ENCODE data around the gene DGKI. TPM values are rescaled to one million over a fixed set of nuclear protein-coding genes. Genes with fewer than 3 reads are reported as not detected.

The DGKI gene
- total RNA-seq, 4 donors from 2014 or later, result 0.42 to 6.2 (median 2.0) TPM

DNA sequence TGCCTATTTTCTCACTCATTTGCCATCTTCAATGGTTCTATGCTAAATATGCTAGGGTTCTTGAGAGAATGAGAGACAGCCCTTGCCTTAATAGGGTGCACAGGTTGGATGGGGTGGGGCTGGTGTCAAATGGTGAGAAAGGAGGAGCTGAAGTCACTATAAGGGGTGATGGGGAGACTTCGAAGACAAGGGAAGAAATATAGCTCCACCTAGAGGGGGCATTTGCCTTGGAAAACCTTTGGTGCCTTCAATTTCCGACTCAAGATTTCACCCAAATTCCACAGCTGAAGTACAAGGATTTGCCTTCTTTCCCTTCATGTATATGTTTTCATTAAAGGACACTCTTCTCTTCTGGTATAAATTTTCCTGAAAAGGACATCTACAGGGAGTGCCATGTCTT is 508.9 kb downstream of the DGKI start:
- Histone ChIP-seq H3K27ac (no peak overlapping the region), H3K36me3 (no peaks in the 10 kb centered on the region), H3K27me3 (no peaks in the 10 kb centered on the region), H3K4me3 (no peak overlapping the region), H3K9me3 (no peaks in the 10 kb centered on the region), H3K4me1 (peaks cover 3% of the 10 kb centered on the region)
- whole genome bisulfite sequencing, result 71% methylated on average over 2 of the region's 2 CpGs
- DNase-seq (ENCODE audit: low spot score in 2 of 2), result no peak
- TF ChIP-seq POLR2AphosphoS5 (IDR thresholded peaks at IDR 0.05), result no peak
- TF ChIP-seq, protein P1, sequence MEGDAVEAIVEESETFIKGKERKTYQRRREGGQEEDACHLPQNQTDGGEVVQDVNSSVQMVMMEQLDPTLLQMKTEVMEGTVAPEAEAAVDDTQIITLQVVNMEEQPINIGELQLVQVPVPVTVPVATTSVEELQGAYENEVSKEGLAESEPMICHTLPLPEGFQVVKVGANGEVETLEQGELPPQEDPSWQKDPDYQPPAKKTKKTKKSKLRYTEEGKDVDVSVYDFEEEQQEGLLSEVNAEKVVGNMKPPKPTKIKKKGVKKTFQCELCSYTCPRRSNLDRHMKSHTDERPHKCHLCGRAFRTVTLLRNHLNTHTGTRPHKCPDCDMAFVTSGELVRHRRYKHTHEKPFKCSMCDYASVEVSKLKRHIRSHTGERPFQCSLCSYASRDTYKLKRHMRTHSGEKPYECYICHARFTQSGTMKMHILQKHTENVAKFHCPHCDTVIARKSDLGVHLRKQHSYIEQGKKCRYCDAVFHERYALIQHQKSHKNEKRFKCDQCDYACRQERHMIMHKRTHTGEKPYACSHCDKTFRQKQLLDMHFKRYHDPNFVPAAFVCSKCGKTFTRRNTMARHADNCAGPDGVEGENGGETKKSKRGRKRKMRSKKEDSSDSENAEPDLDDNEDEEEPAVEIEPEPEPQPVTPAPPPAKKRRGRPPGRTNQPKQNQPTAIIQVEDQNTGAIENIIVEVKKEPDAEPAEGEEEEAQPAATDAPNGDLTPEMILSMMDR (IDR thresholded peaks at IDR 0.05), result no peak
- TF ChIP-seq POLR2A (IDR thresholded peaks at IDR 0.05), result no peak
- TF ChIP-seq EP300 (IDR thresholded peaks at IDR 0.05), result no peak

DNA sequence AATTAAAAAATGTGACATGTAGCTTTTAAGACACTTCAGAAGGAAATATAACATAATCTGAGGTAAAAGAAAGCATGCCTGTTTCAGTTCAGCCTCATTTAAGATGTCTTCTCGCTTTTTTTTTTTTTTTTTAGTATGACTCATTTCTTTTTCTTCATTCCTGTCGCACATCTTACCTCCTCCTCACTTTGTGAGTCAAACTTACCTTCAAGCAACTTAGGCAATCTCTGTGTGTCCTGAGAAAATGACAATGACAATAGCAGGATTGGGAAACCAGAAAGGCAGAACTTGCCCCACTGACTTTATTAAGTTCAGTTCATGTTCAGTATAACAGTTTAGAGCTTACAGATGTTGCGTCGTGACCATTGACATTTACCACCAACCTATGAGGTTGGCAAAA is 511.0 kb downstream of the DGKI start:
- H3K9me3 ChIP-seq, result no peaks in the 10 kb centered on the region
- H3K4me1 ChIP-seq, result peaks cover 4% of the 10 kb centered on the region
- TF ChIP-seq POLR2AphosphoS5 (IDR thresholded peaks at IDR 0.05), result no peak
- TF ChIP-seq EP300 (IDR thresholded peaks at IDR 0.05), result no peak
- TF ChIP-seq, protein P1 (IDR thresholded peaks at IDR 0.05), result no peak
- TF ChIP-seq POLR2A (IDR thresholded peaks at IDR 0.05), result no peak
- no peak overlapping the region for H3K4me3 ChIP-seq
- no peak overlapping the region for H3K27ac ChIP-seq
- no peaks in the 10 kb centered on the region for H3K27me3 ChIP-seq
- no peak for DNase-seq (ENCODE audit: low spot score in 2 of 2)
- WGBS, result 72% methylated on average over 4 of the region's 4 CpGs
- H3K36me3 ChIP-seq, result no peaks in the 10 kb centered on the region

DNA sequence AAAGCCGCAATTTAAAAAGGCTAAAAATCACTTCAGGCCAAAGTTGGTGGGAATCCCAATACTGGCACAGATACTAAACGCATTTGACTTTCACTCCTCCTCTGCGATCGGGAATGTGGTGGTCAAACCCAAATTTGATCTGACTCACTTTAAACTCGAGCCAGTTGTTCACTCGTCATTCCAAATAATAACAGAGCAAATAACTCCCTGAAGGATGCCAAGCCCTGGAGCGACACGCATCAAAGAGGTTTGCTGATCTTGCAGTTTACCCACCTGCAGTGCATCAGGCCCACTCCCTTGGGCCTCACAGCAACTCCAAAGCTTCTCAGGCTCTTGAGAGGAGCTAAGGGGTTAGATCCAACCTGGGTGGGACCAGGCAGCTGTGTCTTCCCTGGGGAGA is 515.4 kb downstream of the DGKI start:
- no peak for TF ChIP-seq POLR2AphosphoS5 (IDR thresholded peaks at IDR 0.05)
- no peak for TF ChIP-seq POLR2A (IDR thresholded peaks at IDR 0.05)
- no peak for TF ChIP-seq EP300 (IDR thresholded peaks at IDR 0.05)
- TF ChIP-seq, protein P1 (IDR thresholded peaks at IDR 0.05), result no peak
- Histone ChIP-seq H3K4me1 (peaks cover 4% of the 10 kb centered on the region), H3K4me3 (no peak overlapping the region), H3K27ac (no peak overlapping the region), H3K36me3 (no peaks in the 10 kb centered on the region), H3K9me3 (no peaks in the 10 kb centered on the region), H3K27me3 (no peaks in the 10 kb centered on the region)
- no peak for DNase-seq (ENCODE audit: low spot score in 2 of 2)
- WGBS, result 35% methylated on average over 8 of the region's 8 CpGs

Other genes starting within 250 kb of the DGKI start
- gene CREB3L2, start 155.1 kb upstream of the DGKI start, total RNA-seq, result 10 to 100 TPM; 10.9 to 24.5 (median 14.1) TPM
- under 1 TPM in 1 of 4 donors, not detected in 3; 0.39 TPM for gene AKR1D1, start 229.5 kb upstream of the DGKI start, total RNA-seq

Measured in suprapubic skin (tissue), 4 donors.